Measurements from ENCODE around the gene TNRC6C.

Gene TNRC6C

DNA sequence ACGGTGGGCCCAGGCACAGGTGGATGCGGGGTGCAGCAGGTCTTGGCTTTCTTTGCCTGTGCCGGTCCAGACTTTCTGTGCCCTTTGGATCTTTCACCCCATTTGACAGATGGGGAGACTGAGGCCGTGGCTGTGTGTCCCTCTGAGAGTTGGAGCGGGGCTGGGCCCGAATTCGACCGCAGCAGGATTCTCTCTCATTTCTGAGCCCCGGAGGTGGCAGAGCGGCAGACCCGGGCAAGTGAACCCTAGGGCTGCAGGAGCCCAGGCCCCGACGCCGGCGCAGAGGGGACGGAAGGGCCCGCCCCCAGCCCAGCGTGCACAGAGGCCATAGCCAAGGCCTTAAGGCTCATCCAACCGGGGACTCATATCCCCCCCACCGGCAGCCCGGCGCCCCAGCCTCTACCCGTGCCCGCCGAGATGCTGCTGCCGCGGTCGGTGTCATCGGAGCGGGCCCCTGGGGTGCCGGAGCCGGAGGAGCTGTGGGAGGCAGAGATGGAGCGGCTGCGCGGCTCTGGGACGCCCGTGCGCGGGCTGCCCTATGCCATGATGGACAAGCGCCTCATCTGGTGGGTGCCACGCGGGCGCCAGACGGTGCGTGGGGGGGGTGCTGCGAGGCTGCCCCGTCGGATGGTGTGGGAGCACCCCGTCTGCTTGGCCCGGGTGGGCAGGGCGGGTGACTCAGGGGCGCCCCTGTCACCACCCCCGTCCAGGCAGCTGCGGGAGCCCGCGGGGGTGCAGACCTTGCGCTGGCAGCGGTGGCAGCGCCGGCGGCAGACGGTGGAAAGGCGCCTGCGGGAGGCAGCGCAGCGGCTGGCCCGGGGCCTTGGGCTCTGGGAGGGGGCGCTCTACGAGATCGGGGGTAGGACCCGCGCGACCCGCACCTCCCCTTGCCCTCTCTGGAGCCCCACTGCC lies 172.9 kb downstream of the TNRC6C start:
- no peak for DNase-seq (ENCODE audit: low read depth)
- H3K4me3 ChIP-seq (ENCODE audit: control insufficient read depth, low read depth, low read length), result no peak overlapping the region
- TF ChIP-seq, protein P1, sequence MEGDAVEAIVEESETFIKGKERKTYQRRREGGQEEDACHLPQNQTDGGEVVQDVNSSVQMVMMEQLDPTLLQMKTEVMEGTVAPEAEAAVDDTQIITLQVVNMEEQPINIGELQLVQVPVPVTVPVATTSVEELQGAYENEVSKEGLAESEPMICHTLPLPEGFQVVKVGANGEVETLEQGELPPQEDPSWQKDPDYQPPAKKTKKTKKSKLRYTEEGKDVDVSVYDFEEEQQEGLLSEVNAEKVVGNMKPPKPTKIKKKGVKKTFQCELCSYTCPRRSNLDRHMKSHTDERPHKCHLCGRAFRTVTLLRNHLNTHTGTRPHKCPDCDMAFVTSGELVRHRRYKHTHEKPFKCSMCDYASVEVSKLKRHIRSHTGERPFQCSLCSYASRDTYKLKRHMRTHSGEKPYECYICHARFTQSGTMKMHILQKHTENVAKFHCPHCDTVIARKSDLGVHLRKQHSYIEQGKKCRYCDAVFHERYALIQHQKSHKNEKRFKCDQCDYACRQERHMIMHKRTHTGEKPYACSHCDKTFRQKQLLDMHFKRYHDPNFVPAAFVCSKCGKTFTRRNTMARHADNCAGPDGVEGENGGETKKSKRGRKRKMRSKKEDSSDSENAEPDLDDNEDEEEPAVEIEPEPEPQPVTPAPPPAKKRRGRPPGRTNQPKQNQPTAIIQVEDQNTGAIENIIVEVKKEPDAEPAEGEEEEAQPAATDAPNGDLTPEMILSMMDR (IDR thresholded peaks at IDR 0.05; ENCODE audit: control insufficient read depth, insufficient read depth, low read depth, low read length, missing control alignments), result no peak

DNA sequence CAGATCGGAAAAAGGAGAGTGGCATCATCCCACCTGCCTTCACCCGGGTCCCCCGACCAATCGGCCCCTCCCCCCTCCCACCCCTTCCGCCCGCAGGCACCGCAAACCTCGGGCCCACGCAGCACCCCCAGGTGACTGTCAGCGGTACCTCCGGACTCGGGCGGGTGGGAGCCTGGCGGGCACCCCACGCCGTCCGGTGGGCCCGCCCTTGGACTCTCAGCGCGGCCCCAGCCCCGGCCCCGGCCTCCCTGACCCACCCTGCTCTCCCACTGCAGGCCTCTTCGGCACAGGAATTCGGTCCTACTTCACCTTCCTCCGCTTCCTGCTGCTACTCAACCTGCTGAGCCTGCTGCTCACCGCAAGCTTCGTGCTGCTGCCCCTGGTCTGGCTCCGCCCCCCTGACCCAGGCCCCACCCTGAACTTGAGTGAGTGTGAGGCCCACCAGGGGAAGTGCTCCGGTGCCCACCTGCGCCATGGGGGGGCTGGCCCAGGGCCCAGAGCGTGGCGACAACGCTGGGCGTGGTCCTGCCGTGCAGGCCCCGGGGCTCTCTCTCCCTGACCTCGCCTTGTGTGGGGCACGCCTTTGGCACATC lies 173.7 kb downstream of the TNRC6C start:
- TF ChIP-seq, protein P1 (IDR thresholded peaks at IDR 0.05; ENCODE audit: control insufficient read depth, insufficient read depth, low read depth, low read length, missing control alignments), result no peak
- no peak overlapping the region for H3K4me3 ChIP-seq (ENCODE audit: control insufficient read depth, low read depth, low read length)
- DNase-seq (ENCODE audit: low read depth), result no peak

DNA sequence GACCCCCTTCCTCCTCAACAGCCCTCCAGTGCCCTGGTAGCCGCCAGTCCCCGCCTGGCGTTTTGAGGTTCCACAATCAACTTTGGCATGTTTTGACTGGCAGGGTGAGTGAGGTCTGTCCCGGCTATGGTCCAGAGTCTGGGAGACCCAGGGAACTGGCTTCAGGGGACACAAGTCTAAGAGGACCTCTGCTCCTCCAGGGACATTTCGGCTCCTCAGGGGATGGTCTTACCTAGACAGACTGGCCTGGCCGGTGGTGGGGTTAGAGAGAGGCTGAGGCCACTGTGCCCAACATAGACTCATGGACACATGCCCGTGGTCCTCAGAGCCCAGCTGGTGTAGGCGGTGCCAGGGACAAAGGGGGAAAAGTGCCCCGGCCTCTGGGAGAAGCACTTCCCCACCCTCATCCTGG lies 174.3 kb downstream of the TNRC6C start:
- TF ChIP-seq, protein P1 (IDR thresholded peaks at IDR 0.05; ENCODE audit: control insufficient read depth, insufficient read depth, low read depth, low read length, missing control alignments), result no peak
- DNase-seq (ENCODE audit: low read depth), result no peak
- no peak overlapping the region for H3K4me3 ChIP-seq (ENCODE audit: control insufficient read depth, low read depth, low read length)

DNA sequence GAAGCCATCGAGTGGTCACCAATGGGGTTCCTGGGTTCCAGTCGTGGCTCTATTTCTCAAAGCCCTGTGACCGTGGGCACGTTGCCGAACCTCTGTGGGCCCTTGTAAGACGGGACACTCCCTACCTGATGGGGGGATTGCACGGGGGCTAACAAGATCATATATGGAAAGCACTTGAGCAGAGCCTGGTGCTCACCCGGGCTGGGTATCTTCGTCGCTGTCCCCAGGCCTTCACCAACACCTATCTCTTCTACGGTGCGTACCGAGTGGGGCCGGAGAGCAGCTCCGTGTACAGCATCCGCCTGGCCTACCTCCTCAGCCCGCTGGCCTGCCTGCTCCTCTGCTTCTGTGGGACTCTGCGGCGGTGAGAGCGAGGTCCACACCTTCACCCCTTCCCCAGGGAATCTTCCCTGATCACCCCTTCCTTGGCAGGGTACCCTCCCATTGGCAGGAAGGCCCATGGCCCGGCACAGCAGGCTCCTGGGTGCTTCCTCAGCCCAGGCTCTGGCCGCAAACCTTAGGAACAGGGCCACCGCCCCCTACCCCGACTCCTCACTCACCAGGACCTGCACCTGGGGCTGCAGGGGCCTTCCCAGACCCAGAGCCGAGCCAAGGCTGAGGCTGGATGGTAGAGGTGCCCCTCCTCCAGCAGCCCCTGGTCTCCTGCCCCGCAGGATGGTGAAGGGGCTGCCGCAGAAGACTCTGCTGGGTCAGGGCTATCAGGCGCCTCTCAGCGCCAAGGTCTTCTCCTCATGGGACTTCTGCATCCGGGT lies 174.9 kb downstream of the TNRC6C start:
- DNase-seq (ENCODE audit: low read depth), result no peak
- no peak overlapping the region for H3K4me3 ChIP-seq (ENCODE audit: control insufficient read depth, low read depth, low read length)
- TF ChIP-seq, protein P1 (IDR thresholded peaks at IDR 0.05; ENCODE audit: control insufficient read depth, insufficient read depth, low read depth, low read length, missing control alignments), result no peak

DNA sequence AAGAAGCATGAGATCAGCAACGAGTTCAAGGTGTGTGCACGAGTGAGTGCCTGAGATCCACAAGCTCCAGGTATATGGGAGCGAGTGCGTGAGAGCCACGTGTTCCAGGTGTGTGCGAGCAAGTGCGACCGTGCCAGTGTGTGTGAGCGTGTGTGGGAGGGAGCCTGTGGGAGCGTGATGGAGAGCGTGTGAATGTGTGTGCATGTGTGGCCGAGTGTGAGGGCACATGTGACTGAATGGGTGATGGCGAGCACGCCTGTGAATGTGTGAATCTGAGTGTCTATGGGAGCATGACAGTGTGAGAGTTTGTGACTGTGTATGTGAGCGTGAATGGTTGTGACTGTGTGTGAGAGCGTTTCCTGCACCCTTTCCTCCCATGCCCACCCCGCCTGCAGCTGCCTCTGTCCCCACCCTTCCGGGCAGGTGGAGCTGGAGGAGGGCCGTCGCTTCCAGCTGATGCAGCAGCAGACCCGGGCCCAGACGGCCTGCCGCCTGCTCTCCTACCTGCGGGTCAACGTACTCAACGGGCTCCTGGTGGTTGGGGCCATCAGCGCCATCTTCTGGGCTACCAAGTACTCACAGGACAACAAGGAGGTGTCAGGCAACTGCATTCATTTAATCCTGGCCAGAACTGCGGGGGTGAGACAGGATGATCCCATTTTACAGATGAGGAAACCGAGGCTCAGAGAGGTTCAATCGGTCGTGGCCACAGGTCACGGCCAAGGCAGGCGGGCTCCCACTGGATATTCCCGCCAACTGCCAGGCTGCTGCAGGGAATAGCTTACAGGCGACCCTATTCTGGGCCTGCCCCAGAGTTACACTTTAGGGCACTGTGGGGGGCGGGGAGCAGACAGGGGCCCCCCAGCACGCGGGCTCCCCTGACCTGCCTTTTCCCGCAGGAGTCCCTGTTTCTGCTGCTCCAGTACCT lies 175.7 kb downstream of the TNRC6C start:
- no peak overlapping the region for H3K4me3 ChIP-seq (ENCODE audit: control insufficient read depth, low read depth, low read length)
- DNase-seq (ENCODE audit: low read depth), result no peak
- TF ChIP-seq, protein P1 (IDR thresholded peaks at IDR 0.05; ENCODE audit: control insufficient read depth, insufficient read depth, low read depth, low read length, missing control alignments), result peak; percentile 45
